Thyroid gland (tissue), 4 donors: ENCODE results near the gene ZNF407. TPM values are rescaled to one million over a fixed set of nuclear protein-coding genes. Genes with fewer than 3 reads are reported as not detected.

Experiments
- DNase-seq, 2 donors: peaks; one replicate each; pipeline ENCODE4 v3.0.0-alpha.2; 2019
- H3K27ac ChIP-seq, 3 donors: fragments of 200-600 bp; sonication (generic); 1 replicate in 2 of 3; 2 replicates in 1 of 3; pipeline ENCODE4 v1.5.1; 2016 to 2019; ENCODE audit warnings: mild to moderate bottlenecking in 1 of 3, moderate library complexity in 1 of 3
- H3K27me3 ChIP-seq: fragments of 200-600 bp; sonication (generic); one replicate; pipeline ENCODE4 v1.5.1; 2019
- H3K36me3 ChIP-seq, 2 donors: fragments of 200-600 bp; sonication (generic); one replicate each; pipeline ENCODE4 v1.5.1; 2016 to 2019
- H3K4me1 ChIP-seq, 2 donors: fragments of 200-600 bp; sonication (generic); one replicate each; pipeline ENCODE4 v1.5.1; 2017 to 2019
- H3K4me3 ChIP-seq, 3 donors: fragments of 200-600 bp; sonication (generic); replicated peaks in 1 of 3; 1 replicate in 2 of 3; 2 replicates in 1 of 3; pipeline ENCODE4 v1.5.1; 2016; ENCODE audit warnings: mild to moderate bottlenecking in 1 of 3
- H3K9me3 ChIP-seq: fragments of 200-600 bp; sonication (generic); one replicate; pipeline ENCODE4 v1.5.1; 2017
- POLR2A ChIP-seq, 2 donors: fragments of 450-650 bp; IDR thresholded peaks; one replicate each; pipeline ENCODE4 v1.6.1; 2017; ENCODE audit warnings: antibody characterized with exemption in 2 of 2, mild to moderate bottlenecking in 2 of 2, moderate library complexity in 1 of 2
- WGBS, 2 donors: methylation state at CpG; one replicate each; pipeline ENCODE4 v1.1.5; 2017; 5-methylcytosine and 5-hydroxymethylcytosine counted together
- intact Hi-C: fragments of 100-400 bp; cut with DNase I; formaldehyde crosslinking; loops from one replicate; pipeline ENCODE4 v1.15.1; 2023
- total RNA-seq, 4 donors: library from RNA; depleted of rRNA; stranded (reverse); fragments of >200 nt; gene quantifications; one replicate each; pipeline ENCODE4 v1.2.3, GENCODE V29; 2016
- TF ChIP-seq, protein P1 (sequence below), 6 experiments: fragments of 200-600 bp in 3 of 6; fragments of 450-650 bp in 3 of 6; sonication (generic) in 3 of 6; IDR thresholded peaks; one replicate each; pipeline ENCODE4 v1.5.1; 2016 to 2019; ENCODE audit warnings: antibody characterized with exemption in 6 of 6, mild to moderate bottlenecking in 2 of 6, inconsistent platforms in 1 of 6, moderate library complexity in 1 of 6

Gene ZNF407
- total RNA-seq, 4 donors from 2014 or later = 20.2 to 40.0 (median 26.4) TPM

DNA sequence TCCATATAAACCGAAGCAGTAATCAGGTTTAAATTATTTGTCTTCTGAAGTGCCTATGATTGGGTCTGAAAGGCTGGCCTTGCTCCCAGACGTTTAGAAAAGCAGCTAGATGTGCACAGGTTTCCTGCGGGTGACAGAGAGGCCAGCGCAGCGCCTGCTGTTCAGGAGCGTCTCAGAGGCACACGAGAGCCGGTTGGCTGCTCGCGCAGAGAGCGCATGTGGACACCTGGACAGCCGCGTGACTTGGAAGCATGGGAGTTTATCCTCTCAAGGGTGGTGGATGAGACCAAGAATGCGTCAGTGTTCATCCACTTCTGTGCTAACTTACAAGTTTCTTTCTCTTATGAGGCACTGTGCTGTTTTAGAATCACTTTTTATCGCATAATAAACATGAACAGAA is 307.6 kb downstream of the ZNF407 start:
- Histone ChIP-seq H3K9me3 (no peaks in the 10 kb centered on the region), H3K27ac (peak overlapping the region; percentile 5 to 68 (median 58)), H3K36me3 (no peaks in the 10 kb centered on the region), H3K4me3 (no peak overlapping the region), H3K4me1 (peaks cover 0 to 10% of the 10 kb centered on the region in 2 donors), H3K27me3 (no peaks in the 10 kb centered on the region)
- peak; percentile 87 to 93 for DNase-seq
- 53 to 56% methylated on average over 13 to 15 of the region's 15 CpGs for WGBS, 2 donors
- intact Hi-C loops = loop anchor here (10.0 kb wide), 1 partner anchor 50 kb away; no protein-coding TSS in a partner anchor
- TF ChIP-seq POLR2A (IDR thresholded peaks at IDR 0.05) = peak in 1 of 2 donors; percentile 34
- TF ChIP-seq, protein P1, sequence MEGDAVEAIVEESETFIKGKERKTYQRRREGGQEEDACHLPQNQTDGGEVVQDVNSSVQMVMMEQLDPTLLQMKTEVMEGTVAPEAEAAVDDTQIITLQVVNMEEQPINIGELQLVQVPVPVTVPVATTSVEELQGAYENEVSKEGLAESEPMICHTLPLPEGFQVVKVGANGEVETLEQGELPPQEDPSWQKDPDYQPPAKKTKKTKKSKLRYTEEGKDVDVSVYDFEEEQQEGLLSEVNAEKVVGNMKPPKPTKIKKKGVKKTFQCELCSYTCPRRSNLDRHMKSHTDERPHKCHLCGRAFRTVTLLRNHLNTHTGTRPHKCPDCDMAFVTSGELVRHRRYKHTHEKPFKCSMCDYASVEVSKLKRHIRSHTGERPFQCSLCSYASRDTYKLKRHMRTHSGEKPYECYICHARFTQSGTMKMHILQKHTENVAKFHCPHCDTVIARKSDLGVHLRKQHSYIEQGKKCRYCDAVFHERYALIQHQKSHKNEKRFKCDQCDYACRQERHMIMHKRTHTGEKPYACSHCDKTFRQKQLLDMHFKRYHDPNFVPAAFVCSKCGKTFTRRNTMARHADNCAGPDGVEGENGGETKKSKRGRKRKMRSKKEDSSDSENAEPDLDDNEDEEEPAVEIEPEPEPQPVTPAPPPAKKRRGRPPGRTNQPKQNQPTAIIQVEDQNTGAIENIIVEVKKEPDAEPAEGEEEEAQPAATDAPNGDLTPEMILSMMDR (IDR thresholded peaks at IDR 0.05) = no peak

DNA sequence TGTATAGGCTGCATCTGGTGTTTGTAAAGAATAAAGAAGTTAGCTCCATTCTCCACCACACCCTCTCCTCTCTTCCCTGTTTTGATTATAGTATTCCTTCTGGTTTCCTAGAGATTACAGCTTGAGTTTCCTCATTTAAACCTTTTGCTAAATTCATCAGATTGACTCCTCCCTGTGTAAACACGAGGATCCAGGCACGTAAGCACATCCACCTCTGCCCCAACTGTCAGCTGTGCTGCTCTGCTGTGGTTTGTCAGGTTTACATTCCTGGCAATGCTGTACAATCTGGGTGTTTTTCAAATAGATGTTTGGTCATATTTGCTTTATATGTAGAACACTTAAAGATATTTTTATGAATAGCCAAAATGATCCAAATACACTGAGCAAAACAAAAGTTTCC is 308.5 kb downstream of the ZNF407 start:
- Histone ChIP-seq H3K36me3 (no peaks in the 10 kb centered on the region), H3K9me3 (no peaks in the 10 kb centered on the region), H3K27me3 (no peaks in the 10 kb centered on the region), H3K27ac (no peak overlapping the region), H3K4me3 (no peak overlapping the region), H3K4me1 (peaks cover 0 to 10% of the 10 kb centered on the region in 2 donors)
- DNase-seq = no peak
- TF ChIP-seq POLR2A (IDR thresholded peaks at IDR 0.05) = no peak
- TF ChIP-seq, protein P1 (IDR thresholded peaks at IDR 0.05) = no peak
- intact Hi-C loops = loop anchor here (10.0 kb wide), 1 partner anchor 49 kb away; no protein-coding TSS in a partner anchor
- 83 to 87% methylated on average over 2 of the region's 2 CpGs for WGBS, 2 donors

DNA sequence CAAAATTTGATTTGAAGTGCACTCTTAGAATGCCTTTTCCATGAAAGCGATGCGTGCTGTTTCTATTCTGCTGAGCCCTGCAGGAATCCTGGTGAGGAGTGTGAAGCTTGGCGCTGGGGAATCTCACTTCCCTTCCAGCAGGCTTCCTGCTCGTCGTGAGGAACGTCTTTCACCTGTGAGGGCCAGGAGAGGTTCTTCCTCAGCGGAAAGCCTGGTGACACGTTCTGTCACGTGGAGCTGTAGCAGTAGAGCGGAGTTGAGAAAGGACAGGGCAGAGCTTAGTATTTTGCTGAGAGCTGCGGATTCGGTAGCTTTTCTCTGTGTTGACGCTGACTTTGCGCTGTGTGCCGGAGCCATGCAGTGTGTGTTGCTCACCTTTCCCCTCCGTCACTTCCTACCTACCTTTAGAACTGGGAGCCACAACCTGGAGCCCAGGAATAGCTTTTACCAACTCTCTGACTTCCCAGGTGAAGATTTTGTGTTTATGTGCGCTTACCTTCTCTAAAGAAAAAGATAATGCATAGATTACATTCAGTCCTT is 316.5 kb downstream of the ZNF407 start:
- intact Hi-C loops = no loop called here
- peak in 1 of 2 donors; percentile 8 for DNase-seq
- no peaks in the 10 kb centered on the region for H3K9me3 ChIP-seq
- no peaks in the 10 kb centered on the region for H3K4me1 ChIP-seq
- no peaks in the 10 kb centered on the region for H3K36me3 ChIP-seq
- H3K27ac ChIP-seq = no peak overlapping the region
- no peaks in the 10 kb centered on the region for H3K27me3 ChIP-seq
- 78 to 79% methylated on average over 17 of the region's 17 CpGs for WGBS, 2 donors
- TF ChIP-seq, protein P1 (IDR thresholded peaks at IDR 0.05) = no peak
- no peak for TF ChIP-seq POLR2A (IDR thresholded peaks at IDR 0.05)
- H3K4me3 ChIP-seq = no peak overlapping the region

DNA sequence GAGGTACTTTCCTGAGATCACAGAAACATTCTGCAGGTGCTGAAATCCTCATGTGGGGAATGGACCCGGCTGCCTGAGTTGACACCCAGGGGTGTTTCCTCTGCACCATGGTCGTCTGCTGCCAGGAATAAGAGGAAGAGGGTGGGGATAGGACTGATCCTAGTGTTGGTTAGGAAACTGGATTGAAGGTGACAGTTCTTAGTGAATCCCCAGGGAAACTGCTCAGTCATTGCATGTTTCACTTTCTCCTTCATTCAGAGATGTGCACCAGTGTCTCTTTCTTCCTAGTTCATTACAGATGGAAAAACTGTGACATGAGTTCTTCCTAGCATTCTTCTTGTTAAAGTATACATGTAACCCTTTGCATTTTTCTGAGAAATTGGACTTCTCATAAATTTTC is 317.0 kb downstream of the ZNF407 start:
- TF ChIP-seq, protein P1 (IDR thresholded peaks at IDR 0.05) = no peak
- TF ChIP-seq POLR2A (IDR thresholded peaks at IDR 0.05) = no peak
- intact Hi-C loops = no loop called here
- Histone ChIP-seq H3K4me3 (no peak overlapping the region), H3K27me3 (no peaks in the 10 kb centered on the region), H3K4me1 (no peaks in the 10 kb centered on the region), H3K27ac (no peak overlapping the region), H3K36me3 (no peaks in the 10 kb centered on the region), H3K9me3 (no peaks in the 10 kb centered on the region)
- DNase-seq = no peak
- WGBS, 2 donors = 65 to 77% methylated on average over 2 of the region's 2 CpGs

- no peaks in the 10 kb centered on the region for H3K4me1 ChIP-seq
- H3K27ac ChIP-seq = no peak overlapping the region
- intact Hi-C loops = no loop called here
- TF ChIP-seq, protein P1 (IDR thresholded peaks at IDR 0.05) = no peak
- TF ChIP-seq POLR2A (IDR thresholded peaks at IDR 0.05) = no peak
- H3K27me3 ChIP-seq = no peaks in the 10 kb centered on the region
- 87 to 90% methylated on average over 5 of the region's 5 CpGs for WGBS, 2 donors
- H3K9me3 ChIP-seq = no peaks in the 10 kb centered on the region
- H3K4me3 ChIP-seq = no peak overlapping the region
- no peak for DNase-seq
- no peaks in the 10 kb centered on the region for H3K36me3 ChIP-seq
These were observed 319.2 kb downstream of the ZNF407 start for GRCh38 chr18:74916773-74917393.
